DOHH2 (cell line): ENCODE results near the gene PGS1.

Experiments
- EZH2phosphoT487 ChIP-seq: fragments of 200-600 bp; sonication (generic); IDR thresholded peaks from 2 replicates; pipeline ENCODE4 v1.6.1; 2017; ENCODE audit warnings: borderline replicate concordance, mild to moderate bottlenecking, antibody characterized with exemption, low read length, moderate library complexity, mixed read lengths
- TF ChIP-seq, protein P1 (sequence below): fragments of 200-600 bp; sonication (generic); IDR thresholded peaks from one replicate; pipeline ENCODE4 v1.5.1; 2014; ENCODE audit warnings: antibody characterized with exemption, mild to moderate bottlenecking, low read depth, low read length; ENCODE audit not compliant: poor library complexity, severe bottlenecking

DNA sequence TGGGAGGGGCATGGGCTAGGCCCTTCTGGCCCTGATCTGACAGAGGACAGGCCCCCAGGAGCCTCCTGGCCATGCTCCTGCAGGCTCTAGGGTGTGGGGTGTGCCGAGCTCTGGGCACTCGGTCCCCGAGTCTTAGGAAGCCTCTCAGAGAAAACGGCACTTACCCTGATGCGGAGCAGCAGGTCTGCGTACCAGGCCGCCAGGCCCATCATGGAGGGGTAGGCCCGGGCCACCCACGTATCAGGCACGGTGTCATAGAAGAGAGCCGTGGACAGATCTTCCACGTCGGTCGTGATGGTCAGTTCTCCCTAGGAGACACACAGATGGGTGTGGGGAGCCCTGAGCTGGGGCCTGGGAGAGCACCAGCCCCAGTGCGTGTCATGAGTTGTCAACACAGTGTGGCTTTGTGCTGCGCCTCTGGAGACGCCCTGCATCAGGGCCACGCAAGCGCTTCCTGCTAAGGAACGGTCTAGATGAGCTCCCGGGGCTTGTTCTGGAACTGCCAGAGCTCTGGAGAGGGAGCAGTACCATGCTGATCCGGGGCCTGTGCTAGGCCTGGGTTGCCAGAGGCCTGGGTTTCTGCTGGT is 47.9 kb downstream of the PGS1 start:
- TF ChIP-seq, protein P1, sequence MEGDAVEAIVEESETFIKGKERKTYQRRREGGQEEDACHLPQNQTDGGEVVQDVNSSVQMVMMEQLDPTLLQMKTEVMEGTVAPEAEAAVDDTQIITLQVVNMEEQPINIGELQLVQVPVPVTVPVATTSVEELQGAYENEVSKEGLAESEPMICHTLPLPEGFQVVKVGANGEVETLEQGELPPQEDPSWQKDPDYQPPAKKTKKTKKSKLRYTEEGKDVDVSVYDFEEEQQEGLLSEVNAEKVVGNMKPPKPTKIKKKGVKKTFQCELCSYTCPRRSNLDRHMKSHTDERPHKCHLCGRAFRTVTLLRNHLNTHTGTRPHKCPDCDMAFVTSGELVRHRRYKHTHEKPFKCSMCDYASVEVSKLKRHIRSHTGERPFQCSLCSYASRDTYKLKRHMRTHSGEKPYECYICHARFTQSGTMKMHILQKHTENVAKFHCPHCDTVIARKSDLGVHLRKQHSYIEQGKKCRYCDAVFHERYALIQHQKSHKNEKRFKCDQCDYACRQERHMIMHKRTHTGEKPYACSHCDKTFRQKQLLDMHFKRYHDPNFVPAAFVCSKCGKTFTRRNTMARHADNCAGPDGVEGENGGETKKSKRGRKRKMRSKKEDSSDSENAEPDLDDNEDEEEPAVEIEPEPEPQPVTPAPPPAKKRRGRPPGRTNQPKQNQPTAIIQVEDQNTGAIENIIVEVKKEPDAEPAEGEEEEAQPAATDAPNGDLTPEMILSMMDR = no peak
- no peak for TF ChIP-seq EZH2phosphoT487
